ENCODE data around the gene CTTNBP2.
"Not testable (repeated sequence)": the region's sequence is repeated elsewhere in the genome, so short reads cannot be mapped to it uniquely, and the experiment has no call there.

Gene CTTNBP2

DNA sequence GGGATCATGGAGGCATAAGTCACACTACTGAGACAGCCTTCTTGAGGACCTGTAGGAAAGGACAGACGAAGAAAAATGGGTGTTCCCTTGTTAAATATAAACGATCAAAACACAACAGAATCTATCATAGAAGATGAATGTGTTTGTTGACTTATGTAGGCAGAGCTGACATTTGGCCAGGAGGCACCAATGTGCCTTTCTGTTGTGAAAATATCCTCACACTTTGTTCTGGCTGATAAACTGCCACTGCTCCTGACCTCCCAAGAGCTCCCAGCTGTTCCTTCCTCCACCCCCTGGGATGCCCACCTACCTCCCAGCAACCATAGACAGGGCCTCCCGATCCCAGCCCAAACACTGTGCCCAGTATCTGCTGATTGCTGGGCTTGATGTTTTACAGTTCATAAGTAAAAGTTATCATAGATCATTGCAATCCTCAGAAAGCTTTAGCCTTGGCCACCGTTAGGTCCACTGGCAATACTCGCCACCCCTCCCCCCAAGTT lies 116.6 kb downstream of the CTTNBP2 start:
- in situ Hi-C loops (cut with HindIII; ENCODE audit: low sequenced_read_pairs) = no loop called here

- in situ Hi-C loops (cut with HindIII; ENCODE audit: low sequenced_read_pairs) = no loop called here
Measured at GRCh38 chr7:117755136-117755535, 118.1 kb downstream of the CTTNBP2 start.

DNA sequence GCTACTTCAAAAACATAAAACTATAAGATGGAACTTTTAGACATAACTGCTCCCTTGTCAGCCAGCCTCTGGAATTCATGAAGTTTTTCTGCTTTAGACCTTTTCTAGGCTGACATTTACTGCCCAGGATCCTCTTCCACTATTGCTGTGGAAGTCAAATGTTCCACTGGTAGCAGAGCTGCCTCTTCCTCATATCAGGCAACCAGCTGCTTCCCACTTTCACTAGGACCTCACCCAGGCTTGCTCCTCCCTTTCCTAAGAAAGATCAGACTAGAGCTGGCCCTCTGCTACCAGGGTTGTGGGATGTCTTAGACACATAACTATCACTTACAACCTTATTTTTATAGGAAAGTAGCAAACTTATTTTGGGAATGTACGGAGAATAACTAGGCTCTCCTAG lies 121.5 kb downstream of the CTTNBP2 start:
- in situ Hi-C loops (cut with HindIII; ENCODE audit: low sequenced_read_pairs) = no loop called here

- in situ Hi-C loops (cut with HindIII; ENCODE audit: low sequenced_read_pairs) = no loop called here
Measured at GRCh38 chr7:117750612-117751563, 122.4 kb downstream of the CTTNBP2 start.

DNA sequence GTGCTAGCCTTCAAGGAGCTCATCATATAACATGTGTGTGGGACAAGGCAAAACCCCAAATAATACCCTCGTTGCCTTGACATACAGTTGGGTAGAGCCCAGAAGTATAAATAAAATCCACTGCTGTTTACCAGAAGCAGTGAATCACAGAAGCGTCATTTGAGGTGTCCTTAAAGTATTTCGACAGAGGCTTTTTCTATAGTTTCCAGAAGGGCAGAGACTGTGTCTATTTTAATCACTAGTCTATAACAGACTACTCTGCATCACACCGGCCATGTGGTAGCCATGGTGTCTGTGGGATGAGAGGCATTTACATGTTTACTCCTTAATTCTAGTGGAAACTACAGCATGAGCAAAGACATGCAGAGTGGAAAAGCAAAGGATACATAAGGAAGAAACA lies 131.3 kb downstream of the CTTNBP2 start:
- in situ Hi-C loops (cut with HindIII; ENCODE audit: low sequenced_read_pairs) = no loop called here

DNA sequence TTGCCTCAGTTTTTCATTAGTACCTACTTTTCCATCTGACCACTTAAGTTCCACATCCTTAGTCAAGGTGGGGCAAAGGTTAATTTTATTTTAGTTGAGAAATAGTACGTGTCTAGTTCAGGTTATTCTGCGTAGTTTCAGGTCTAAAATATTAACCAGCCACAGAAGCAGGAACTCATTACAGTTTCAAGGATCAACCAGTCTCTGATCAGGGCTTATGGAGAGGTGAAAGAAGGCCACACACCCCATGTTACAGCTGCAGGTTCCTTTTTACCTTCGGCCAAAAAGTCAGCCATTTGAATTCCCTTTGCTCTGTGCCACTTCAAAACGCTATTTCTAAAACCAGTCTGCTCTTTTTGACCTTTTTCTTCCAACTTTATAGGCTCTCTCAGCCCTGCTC lies 134.2 kb downstream of the CTTNBP2 start:
- in situ Hi-C loops (cut with HindIII; ENCODE audit: low sequenced_read_pairs) = no loop called here

GRCh38 chr7:117737926-117738325 lies 135.3 kb downstream of the CTTNBP2 start:
- in situ Hi-C loops (cut with HindIII; ENCODE audit: low sequenced_read_pairs) = no loop called here

DNA sequence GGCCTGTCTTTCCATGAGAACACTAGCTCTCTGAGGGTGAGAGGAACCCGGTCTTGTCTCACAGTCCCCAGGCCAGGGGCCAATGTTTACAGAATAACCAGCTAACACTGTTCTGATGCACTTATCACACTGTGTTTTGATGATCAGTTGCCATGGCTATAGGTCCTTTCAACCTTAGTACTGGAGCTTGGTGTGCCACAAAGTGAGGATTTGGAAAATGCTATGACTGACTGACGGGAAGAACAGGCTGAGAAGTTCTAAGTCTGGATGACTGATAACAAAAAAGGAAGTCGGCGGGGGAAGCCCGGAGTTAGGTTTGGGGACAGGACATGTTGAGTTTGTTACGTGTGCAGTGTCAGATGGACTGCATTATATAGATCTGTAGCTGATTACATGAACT lies 141.8 kb downstream of the CTTNBP2 start:
- in situ Hi-C loops (cut with HindIII; ENCODE audit: low sequenced_read_pairs) = no loop called here

GRCh38 chr7:117730390-117730789 lies 142.9 kb downstream of the CTTNBP2 start:
- in situ Hi-C loops (cut with HindIII; ENCODE audit: low sequenced_read_pairs) = no loop called here

GRCh38 chr7:117728890-117729624 lies 144.2 kb downstream of the CTTNBP2 start:
- in situ Hi-C loops (cut with HindIII; ENCODE audit: low sequenced_read_pairs) = loop anchor here (10.0 kb wide), 1 partner anchor 274 kb away; no protein-coding TSS in a partner anchor

- in situ Hi-C loops (cut with HindIII; ENCODE audit: low sequenced_read_pairs) = loop anchor here (10.0 kb wide), 1 partner anchor 270 kb away; no protein-coding TSS in a partner anchor
Measured at GRCh38 chr7:117724898-117725297, 148.3 kb downstream of the CTTNBP2 start.

- in situ Hi-C loops (cut with HindIII; ENCODE audit: low sequenced_read_pairs) = no loop called here
Measured at GRCh38 chr7:117719377-117719776, 153.9 kb downstream of the CTTNBP2 start.

DNA sequence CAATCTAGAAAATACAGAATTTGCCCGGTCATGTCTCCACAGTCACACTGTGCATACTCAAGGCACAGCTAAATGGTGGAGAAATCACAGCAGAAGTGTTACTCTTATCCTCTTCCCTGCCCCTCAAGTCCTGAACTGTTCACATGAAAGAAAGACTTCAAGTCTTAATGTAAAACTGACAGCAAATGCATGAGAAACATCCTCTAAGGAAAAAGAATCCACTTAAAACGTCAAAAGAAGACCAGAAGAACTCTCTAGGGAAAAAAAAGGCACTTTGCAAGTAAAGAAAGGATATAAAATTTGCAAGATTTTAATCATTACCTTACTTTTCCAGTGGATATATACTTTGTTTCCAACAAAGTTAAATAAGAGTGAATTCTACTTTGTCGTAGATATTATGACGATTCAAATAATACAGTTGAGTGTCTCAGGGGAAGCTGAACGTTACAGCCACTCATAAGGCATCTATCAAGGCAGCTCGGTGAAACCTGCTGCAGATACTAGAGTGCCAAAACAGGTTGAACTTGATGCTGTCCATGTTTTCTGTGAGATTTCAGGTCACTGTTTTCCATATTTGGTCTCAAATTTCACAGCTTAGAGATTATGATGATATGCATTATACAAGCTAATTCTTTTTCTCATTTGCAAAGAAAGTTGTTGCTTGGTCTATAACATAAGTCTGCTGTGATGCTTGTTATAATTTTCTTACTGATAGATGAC lies 155.0 kb downstream of the CTTNBP2 start:
- in situ Hi-C loops (cut with HindIII; ENCODE audit: low sequenced_read_pairs) = no loop called here

DNA sequence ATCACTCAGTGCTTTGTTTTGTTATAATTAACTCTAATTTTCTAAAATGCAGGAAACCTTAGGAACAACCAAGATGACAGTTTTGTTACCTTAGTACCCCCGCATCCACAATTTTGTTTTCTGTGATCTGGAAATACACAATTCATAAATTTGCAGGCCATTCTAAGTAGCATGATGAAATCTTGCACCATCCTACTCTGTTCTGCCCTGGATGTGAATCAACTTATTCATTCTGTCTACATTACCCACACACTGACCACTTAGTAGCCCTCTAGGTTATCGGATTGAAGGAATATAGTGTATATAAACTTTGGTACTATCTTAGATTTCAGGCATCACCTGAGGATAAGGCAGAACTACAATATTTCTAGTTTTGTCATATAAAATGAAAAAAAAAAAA lies 155.9 kb downstream of the CTTNBP2 start:
- in situ Hi-C loops (cut with HindIII; ENCODE audit: low sequenced_read_pairs) = no loop called here

- in situ Hi-C loops (cut with HindIII; ENCODE audit: low sequenced_read_pairs) = no loop called here
Measured at GRCh38 chr7:117716707-117717299, 156.4 kb downstream of the CTTNBP2 start.

GRCh38 chr7:117715784-117716445 lies 157.3 kb downstream of the CTTNBP2 start:
- in situ Hi-C loops (cut with HindIII; ENCODE audit: low sequenced_read_pairs) = no loop called here

GRCh38 chr7:117711556-117711955 lies 161.7 kb downstream of the CTTNBP2 start:
- in situ Hi-C loops (cut with HindIII; ENCODE audit: low sequenced_read_pairs) = no loop called here

DNA sequence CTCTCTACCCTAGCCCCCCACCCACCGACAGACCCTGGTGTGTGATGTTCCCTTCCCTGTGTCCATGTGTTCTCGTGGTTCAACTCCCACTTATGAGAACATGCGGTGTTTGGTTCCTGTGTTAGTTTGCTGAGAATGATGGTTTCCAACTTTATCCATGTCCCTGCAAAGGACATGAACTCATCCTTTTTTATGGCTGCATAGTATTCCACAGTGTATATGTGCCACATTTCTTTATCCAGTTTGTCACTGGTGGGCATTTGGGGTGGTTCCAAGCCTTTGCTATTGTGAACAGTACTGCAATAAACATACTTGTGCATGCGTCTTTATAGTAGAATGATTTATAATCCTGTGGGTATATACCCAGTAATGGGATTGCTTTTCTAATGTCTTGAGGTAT lies 165.1 kb downstream of the CTTNBP2 start:
- in situ Hi-C loops (cut with HindIII; ENCODE audit: low sequenced_read_pairs) = not testable (repeated sequence)

DNA sequence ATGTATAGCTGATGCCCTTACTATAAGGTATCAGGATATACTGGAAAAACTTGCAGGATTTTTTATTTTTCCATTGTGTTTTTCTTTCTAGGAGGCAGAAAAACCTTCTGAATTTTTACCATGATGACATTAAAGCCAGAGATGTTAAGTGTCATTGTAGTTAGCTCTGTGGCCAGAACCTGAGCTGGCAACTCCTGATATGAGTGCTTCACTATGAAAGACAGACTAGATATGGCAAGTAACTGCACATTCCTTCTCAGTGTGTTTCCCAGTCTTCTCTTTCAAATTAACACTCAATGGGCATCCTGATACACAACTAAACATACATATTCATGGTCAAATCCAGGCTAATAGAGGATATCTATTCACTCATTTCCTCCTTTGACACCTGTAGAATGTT lies 166.2 kb downstream of the CTTNBP2 start:
- in situ Hi-C loops (cut with HindIII; ENCODE audit: low sequenced_read_pairs) = no loop called here

DNA sequence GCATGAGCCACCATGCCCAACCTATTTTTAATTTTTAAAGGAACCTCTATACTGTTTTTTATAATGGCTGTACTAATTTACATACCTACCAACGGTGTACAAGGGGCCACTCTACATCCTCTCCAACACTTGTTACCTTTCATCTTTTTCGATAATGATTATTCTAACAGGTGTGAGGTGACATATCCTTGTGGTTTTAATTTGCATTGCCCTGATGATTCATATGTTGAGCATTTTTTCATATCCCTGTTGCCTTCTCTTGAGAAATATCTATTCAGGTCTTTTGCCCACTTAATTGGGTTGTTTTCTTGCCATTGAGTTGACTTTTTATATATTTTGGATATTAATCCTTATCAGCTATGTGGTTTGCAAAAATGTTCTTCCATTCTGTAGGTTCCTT lies 167.0 kb downstream of the CTTNBP2 start:
- in situ Hi-C loops (cut with HindIII; ENCODE audit: low sequenced_read_pairs) = no loop called here

Data from DLD1 (cell line).